OCI-M2 (cell line): ENCODE measurements around the gene ZFHX2.

Experiments
- DNase-seq: peaks from one replicate; lab custom pipeline; 2025; ENCODE audit not compliant: unreplicated experiment; lab: John Stamatoyannopoulos, UW

Gene ZFHX2

DNA sequence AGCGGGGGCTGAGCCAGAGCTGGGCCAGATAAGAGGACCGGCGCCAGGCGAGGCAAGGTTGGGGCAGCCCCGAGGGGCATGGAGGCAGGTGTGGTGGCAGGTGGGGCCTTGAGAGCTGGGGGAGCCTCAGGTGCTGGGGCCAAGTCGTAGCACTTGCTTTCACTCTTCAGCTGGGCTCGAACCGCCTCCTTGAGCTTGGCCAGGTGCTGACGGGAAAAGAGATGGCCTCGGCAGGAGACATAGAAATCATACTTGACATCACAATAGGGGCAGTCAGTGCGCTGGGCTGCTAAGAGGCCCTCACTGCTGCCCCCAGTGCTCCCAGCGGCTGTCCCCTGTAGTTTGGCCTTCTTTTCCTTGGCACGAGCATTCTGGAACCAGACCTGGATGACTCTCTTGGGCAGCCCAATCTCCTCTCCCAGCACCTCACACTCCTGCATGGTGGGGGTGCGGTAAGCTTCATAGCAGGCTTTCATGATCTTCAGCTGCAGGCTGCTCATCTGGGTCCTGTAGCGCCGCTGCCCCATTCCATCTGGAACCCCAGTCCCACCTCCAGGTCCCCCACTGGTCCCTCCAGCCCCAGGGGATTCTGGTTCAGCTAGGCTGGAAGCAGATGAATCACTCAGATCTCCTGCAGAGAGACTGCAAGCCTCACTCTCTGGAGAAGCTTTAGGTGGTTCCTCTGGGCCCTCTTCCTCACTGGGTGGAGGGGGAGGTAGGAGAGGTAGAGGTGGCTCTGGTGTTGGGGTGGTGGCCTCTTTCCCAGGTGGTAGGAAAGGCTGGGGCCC, 28.1 kb downstream of the ZFHX2 start:
- no peak for DNase-seq

DNA sequence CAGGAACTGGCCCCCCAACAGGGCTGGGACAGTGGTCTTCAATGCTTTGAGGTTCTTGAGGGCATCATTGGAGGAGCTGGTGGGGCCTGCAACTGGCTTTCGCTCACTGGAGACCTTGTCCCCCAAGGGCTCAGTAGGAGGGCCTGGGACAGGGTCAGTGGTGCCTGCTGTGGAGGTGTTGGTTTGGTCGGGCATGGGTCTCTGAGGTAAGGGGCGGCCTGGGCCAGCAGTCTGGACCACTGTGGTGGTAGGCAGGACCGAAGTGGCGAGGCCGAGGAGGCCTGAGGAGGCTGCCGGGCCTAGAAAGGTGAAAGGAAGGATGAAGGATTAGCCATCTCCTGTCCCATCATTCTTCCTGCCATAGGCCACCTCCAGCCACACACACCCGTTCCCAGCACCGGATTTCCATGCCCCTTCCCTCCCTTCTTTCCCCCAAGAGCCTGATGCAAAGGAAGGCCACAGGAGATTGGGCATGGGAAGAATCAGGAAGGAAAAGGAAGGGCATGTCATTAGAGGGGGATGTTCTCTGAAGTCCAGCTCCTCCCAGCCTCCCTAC, 28.8 kb downstream of the ZFHX2 start:
- no peak for DNase-seq

DNA sequence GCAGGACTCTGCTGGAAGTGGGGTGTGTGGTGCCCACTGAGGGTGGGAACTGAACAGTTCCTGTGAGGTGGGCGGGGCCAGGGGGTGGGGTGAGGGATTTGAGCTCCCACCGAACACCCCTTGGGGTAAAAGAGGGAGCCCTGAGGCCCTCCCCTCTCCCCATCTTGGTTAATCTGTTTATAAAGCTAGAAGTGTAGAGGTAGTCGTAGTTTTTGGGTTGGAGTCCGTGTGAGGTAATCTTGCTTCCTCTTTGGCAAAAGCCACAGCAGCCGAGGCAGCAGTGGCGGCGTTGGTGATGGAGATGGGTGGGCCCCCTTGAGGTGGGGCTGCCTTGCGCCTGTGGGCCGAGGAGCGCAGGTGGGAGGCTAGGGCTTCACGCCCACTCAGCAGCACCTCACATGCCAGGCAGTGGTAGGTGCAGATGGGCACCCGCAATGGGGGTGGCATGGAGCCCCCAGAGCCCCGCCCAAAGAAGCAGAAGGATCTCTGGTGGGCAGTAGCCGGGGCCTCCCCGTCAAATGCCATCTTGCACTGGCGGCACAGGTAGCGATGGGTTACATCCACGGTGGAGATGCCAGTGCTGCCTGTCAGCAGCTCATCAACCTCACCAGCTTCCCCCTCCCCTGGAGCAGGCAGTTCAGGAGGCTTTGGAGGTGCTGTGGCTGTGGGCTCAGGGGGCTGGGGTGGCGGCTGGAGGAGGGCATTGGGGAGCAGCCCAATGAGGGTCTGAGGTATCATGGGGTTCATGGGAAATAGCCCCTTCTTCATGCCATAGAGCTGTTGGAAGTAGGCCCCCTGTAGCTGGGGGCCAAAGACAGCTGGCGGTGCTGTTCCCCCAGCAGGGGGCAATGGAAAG, 29.6 kb downstream of the ZFHX2 start:
- DNase-seq: no peak

DNA sequence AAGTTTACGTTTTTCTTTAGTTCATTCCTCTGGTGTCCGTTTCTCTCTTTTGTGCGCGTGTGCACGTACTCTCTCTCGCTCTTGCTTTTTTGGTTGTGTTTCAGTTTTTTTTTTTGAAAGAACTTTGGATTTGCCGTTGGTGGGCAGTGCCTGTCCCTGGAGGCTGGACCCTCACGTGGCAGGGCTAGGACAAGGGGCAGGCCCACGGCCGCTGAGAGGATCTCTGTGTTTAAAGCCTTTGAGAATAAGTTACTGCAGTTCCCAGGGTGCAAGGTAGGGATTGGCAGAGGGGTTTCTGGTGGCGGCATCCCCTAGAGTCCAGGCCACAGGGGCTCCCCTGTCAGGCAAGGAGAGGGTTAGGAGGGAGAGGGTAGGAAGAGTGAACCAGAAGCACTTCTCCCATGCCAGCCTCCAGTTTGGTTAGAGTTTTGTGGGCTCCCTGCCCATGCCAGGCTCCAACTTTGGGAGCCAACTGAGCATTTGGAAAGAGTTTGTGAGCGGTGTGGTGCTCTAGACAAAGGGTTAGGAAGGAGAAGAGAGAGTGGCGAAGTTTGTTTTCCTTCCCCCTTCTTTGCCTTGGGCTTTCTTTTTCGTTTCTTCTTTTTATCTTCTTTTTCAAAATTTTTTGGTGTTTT, 30.5 kb downstream of the ZFHX2 start:
- DNase-seq: no peak

DNA sequence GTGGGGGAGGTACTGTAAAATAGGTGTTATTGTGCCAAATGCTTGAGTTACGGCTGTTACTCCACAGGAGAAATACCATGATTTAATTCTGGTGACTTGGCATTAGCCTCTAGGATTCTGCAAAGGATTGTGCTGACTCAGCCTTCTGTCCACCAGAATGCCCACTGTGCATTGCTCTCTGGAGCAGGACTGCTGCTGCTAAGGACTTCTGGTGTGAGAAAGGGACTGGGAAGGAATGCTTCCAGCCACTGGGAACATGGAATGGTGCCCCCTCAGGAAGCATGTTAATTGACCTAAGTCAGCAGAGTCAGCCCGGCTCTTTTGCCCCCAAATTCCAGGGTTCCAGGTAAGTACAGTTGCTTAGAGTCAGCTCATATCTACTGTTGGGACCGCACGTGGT, 32.9 kb downstream of the ZFHX2 start:
- DNase-seq: no peak

DNA sequence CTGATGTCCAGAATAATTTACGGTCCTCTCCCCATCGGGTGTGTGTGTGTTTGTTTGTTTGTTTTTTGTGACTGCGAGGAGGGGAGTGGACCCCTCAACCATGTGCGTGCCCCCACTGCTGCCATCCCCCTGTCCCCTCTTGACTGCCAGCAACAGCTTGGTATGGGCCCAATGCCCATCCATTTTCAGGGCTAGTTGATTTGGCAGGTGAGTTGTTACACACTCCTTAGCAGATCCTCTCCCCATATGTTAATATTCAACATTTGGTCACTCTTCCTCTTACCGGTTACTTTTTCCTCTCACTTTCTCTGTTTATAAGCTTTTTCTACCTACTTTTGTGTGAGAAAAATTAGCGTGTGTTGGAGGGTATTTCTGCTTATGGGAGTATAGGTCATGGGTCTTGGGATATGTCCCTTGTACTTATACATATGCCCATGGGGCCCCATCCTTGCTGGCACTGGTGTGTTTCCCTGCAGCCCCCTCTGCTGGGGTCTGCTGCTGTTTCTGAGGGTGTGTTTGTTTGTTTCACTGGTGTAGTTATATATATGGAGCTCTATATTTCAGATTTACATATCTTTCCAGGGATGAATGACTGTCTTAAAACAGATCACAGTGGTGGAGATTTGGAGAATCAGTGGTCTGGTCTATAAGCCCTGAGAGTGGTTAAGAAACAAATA, 33.8 kb downstream of the ZFHX2 start:
- DNase-seq: no peak

DNA sequence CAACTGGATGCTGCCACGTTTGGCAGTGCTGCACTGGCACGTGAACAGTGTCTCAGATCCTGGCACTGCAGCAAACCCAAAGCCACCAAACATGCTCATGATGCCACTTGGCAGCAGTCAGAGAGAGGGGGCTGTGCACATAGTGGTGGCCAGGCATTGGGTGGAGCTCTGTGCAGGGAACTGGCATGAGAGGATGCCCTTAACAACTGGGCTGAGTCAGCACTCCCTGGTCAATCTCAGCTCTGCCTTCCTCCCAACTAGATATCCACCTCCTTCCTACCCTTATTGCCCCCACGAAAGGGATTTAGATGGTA, 37.0 kb downstream of the ZFHX2 start:
- DNase-seq: no peak

DNA sequence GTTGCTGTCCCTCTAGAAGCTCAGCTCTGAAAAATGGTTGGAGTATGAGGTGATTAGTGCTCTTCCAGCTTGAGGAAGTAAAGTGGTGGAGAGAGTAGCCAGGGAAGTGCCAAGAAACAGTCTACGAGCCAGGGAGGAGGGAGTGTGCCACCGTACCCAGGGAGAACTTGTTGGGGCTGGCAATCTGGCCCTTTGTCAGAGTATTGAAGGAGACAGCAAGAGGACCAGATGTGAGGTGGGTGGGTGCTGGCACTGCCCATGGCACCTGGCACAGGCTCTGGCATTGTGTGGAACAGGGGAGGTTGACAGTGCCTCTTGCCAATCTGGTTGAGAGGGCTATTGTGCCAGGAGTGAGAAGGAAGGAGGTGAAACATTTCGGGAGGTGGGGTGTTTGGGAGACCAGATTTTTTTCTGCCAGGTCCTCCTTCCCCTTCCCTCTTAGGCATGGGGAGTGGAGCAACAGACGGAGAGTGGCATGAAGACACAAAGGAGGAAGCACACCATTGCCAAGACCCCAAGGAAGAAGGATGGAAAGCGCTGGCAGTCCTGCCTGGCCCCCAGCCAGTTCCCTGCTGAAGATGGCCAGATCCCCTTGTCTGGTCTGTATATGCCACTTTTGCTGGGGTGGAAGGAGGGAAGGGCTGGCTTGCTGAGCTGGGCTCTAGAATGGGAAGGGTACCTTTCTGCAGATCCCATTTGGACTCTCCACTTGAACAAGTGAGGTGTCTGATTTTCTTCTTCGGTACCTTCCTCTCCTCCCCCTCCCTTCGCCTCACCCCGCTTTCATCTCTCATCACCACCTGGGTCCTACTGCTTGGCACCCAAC, 37.5 kb downstream of the ZFHX2 start:
- no peak for DNase-seq

DNA sequence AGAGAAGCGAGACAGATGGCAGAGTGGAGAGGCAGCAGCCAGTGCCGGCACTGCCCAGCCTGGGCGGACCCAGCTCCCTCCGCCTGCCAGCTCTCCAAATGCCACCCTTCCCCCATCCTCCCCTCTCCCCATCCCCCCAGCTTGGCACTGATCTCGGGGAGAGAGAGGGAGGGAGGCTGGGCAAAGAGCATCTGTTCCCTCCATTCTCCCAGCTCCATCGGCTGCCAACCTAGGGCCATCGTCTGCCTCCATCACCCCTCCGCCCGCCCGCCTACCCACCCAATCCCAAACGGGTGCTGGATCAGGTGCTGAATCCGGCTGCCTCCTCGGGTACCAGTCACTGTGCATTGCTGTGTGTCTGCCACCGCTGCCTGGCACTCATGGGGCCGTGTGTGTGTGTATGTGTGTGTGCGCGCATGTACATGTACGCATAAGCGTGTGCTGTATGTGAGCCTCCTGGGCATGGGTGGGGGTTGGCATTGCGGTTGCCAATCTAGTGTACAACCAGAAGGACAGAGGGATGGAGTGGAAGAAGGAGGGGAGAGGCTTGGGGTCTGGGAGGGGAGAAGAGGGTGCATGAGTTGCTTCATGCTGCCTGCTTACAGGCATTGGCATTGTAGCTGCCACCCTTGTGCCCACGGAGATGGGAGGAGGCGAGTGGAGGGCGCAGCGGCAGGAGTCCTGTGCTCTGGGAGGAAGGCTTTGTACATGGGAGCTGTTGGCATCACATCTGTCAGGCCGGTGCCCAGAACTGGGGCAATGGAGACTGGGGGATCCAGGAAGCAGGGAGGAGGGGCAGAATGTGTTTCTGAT, 38.4 kb downstream of the ZFHX2 start:
- no peak for DNase-seq

DNA sequence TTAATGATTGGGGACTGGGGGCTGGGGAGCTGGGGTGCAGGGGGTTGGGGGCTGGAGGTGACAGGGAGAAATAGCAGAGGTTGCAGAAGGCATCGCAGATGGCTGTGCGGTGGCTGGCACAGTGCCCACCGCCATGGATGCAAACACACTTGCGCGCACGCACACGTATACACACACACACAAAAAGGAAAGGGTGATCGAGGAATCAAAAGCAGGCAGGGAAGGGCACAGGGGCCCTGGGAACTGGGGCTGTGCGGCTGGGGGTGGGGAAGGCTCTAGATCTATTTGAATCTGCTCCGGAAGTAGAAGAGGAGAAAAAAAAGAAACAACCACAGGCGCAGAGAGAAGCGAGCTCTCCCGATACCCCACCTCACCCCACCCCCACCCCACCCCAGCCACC, 39.4 kb downstream of the ZFHX2 start:
- DNase-seq: no peak

DNA sequence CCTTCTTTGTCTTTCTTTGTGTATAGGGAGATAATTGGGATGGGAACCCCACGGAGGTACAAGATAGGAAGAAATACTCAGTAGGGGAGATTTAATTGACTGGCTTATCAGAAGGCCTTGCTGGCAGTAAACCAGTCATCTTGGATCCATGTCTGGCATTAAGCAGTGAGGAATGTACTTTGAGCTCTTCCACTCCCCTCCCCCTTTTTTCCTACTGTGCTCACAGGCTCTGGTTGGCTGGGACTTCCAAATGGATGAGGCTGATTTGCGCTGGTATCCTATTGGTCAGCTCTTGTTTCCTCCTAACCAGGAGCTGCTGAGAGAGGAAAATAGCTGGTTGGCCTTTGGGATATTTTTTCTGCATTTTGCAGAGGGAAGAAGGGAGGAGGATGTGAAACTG, 57.3 kb downstream of the ZFHX2 start:
- DNase-seq: no peak

DNA sequence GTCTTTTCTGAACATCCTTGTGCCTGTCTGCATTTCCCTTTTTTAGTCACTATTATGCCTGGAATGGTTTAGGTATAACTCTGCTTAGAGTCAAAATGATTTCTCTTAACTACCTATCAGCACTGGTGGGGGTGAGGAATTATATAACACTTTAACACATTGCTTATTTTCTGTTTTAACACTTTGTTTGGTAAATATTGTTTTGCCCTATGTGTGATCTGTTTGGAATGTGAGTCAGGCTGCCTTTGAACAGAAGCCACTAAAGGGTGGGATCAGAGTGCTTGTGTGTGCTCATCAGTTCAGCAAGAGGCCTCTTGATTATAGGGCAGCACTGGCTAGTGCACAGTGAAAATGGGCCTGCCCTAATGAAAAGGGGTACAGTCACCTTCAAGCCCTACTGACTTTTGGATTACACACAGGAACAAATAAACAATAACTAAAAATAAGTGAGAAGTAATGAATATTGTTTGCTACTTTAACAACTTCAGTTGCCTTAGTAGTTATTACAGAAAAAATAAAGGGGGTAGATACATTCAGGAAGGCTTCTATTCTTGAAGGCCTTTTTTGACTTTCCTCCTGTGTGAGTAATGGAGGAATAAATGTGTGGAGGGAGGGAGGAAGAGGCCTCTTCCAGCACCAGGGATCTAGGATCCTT, 58.8 kb downstream of the ZFHX2 start:
- DNase-seq: no peak

DNA sequence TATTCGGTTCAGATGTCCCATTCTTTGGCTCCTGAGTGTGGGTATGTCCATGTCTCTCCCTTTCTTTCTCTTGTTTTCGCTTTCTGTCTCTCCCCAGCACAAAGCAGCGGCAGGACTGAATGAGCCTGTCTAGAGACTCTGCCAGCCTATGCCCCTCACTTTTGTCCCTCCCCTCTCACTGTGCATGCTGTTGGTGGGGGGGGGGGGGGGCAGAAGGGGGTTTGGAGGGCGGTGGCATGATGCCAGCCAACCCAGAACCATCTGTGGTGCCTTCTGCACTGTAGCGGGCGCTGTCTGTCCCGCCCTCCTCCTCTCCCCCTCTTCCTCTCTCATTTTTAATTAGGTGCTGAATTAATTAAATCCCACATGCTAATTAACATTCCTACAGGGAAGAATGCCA, 64.3 kb downstream of the ZFHX2 start:
- no peak for DNase-seq

DNA sequence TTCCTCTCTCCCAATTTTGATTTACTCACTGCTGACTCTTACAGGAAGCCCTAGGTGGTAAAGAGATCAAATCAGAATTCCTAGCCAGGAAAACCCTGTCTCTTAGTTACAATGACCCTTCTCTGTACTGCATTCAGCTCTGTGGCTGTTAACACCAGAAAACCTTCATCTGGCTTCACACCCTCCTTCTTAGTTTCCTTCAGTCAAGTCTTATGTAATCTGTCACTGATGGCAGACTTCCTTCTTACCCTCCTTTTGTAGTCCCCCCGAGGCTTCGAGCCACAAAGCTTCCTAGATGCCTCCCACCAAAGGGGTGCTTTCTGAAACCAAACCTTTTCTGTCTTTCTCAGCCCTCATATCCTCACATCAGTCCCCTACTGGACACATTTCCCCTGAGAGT, 65.5 kb downstream of the ZFHX2 start:
- DNase-seq: no peak

DNA sequence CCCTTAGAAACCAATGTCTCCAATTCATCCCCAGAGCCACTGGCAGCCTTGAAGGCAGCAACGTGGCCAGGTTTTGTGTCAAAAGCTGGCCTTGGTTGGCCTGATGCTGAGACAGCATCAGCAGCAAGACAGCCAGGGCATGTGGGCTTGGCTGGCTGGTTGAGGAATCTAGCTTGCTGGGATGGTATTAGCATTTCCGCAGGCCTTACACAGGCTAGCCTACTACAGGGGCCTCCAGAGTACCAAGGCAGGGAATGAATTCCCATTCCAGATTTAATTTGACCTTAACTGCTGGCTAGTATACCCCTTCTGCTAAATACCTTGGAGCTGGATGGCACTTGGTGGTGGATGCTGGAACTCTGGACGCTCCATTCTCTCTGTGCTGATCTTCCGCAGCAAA, 66.2 kb downstream of the ZFHX2 start:
- DNase-seq: no peak

DNA sequence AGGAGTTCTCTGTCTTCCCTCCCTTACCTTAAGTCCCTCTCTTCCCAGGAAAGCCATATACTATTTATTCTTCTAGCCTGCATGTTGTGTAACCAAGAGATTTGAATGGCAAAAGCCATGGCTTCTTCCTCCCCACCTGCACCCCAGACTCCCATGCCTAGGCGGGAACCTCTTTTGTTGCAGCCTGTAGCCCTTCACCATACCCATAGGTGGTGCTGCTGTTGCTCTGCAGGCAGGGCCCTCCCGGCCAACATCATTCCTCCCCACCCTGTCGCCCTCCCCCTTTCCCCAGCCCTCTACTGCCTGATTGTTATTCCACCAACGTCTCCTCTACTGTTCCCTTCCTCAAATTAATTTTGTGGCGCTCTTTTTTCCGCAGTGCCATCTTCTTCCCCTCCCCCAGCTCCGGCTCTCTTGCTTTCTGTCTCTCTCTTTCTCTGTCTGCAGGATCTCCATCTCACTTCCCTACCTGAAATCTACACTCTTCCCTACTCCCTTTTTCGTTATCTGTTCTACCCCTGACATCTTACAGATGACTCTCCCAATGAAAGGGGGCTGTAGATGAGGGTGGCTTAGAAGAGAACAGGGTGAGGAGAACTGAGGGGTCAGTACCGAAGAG, 68.2 kb downstream of the ZFHX2 start:
- no peak for DNase-seq

DNA sequence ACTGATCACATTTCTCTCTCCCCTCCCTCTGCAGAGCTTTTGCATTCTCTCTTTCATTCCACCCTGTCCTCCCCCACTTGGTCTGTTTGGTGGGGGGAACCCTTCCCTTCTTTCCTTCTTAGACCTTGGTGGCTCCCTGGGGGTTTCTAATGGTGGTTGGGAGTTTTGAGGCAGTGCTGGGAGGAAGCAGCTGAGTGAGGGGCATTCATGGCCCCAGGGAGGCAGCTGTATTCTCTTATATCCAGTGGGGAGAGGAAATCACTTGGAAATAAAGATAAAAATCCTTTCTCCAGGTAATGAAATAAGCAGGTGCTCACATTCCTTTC, 68.8 kb downstream of the ZFHX2 start:
- DNase-seq: no peak

DNA sequence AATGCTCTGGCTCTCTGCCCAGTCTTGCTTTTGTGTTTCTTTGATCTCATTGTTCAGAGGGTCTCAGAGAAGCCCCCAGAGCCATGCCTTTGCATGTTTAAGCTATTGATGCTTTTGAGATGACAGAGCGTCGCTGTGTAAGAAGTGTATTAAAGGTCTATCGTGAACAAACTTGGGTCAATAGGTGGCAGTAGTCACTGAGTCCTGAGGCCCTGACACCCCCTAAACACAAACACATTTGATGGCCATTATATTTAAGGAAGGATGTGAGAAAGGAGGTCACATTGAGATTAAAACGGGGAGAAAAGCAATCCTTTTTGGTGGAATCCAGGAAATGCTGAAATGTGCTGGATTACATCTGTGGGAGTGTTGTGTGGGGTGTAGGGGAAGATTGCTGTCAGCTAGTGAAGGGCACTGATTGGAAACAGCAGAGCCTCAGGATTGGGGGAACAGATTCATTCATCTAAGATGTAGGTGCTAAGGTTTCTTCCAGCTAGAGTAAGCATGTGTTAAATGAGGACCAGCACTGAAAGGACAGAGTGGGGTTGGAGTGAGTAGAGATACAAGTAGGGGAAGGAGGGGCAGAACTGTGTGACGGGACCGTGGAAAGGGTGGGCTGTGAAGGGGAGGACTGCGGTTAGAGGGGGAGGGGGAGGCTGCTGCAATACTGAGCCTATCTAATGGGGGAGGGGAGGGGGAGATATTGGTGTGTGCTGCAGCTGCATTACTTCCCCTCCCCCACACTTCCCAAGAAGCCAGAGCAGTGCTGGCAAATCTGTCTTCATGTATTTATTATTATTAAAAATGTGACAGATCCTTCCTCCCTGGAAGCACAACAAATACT, 69.4 kb downstream of the ZFHX2 start:
- no peak for DNase-seq
